Calu3 (cell line): ENCODE measurements around the gene FOXN3. TPM values are rescaled to one million over a fixed set of nuclear protein-coding genes. Genes with fewer than 3 reads are reported as not detected.
A peak's percentile ranks its signal among the peaks of the same experiment; 100 is the strongest.

ENCODE experiments used
- BruUV-seq: library from RNA; stranded (reverse); fragments of 400-500 nt; replicated peaks from 2 replicates; lab custom pipeline; 2021; lab: Mats Ljungman, UMichigan
- CTCF ChIA-PET: fragments of 300-600 bp; sonication (Branson Sonifier 250); formaldehyde crosslinking; loops from one replicate; lab custom pipeline; 2022; ENCODE audit warnings: antibody characterized with exemption; lab: Charles Lee
- DNase-seq: peaks from one replicate; pipeline ENCODE4 v3.0.0; 2022
- H3K27ac Mint-ChIP-seq: one replicate; pipeline ENCODE4 v1.8.0; 2022; ENCODE audit warnings: mixed read lengths; ENCODE audit not compliant: unreplicated experiment
- H3K27me3 Mint-ChIP-seq: one replicate; pipeline ENCODE4 v1.8.0; 2022; ENCODE audit warnings: mixed read lengths; ENCODE audit not compliant: unreplicated experiment
- H3K36me3 Mint-ChIP-seq: one replicate; pipeline ENCODE4 v1.8.0; 2022; ENCODE audit warnings: mild to moderate bottlenecking, moderate library complexity, mixed read lengths; ENCODE audit not compliant: insufficient read depth, unreplicated experiment
- H3K4me1 Mint-ChIP-seq: one replicate; pipeline ENCODE4 v1.8.0; 2022; ENCODE audit warnings: mild to moderate bottlenecking, low read depth, mixed read lengths; ENCODE audit not compliant: unreplicated experiment
- H3K4me3 Mint-ChIP-seq: one replicate; pipeline ENCODE4 v1.8.0; 2022; ENCODE audit warnings: mild to moderate bottlenecking, low read depth, moderate library complexity, mixed read lengths; ENCODE audit not compliant: unreplicated experiment
- H3K9me3 Mint-ChIP-seq: one replicate; pipeline ENCODE4 v1.8.0; 2022; ENCODE audit warnings: low read depth, mixed read lengths; ENCODE audit not compliant: unreplicated experiment
- CTCF ChIP-seq: fragments of 200-600 bp; IDR thresholded peaks from one replicate; pipeline ENCODE4 v1.8.0; 2022; ENCODE audit warnings: antibody characterized with exemption; ENCODE audit not compliant: unreplicated experiment
- intact Hi-C: fragments of 100-400 bp; cut with micrococcal nuclease; formaldehyde crosslinking; loops from one replicate; pipeline ENCODE4 v1.10.0; 2022; ENCODE audit not compliant: unreplicated experiment
- total RNA-seq: library from RNA; stranded (reverse); gene quantifications from 2 replicates; pipeline ENCODE4 v1.2.3, GENCODE V29; 2022

The FOXN3 gene
- total RNA-seq, 1 experiment from 2014 or later: 11.8 TPM

GRCh38 chr14:89418452-89418851, 1.4 kb upstream of the FOXN3 start:
- no peaks in the 10 kb centered on the region for H3K27me3 Mint-ChIP-seq

GRCh38 chr14:89417465-89418225, 612 bp upstream of the FOXN3 start:
- intact Hi-C loops: loop anchor here (10.0 kb wide), 1 partner anchor 203 kb away; no protein-coding TSS in a partner anchor
- BruUV-seq: no TSS peak
- Mint-ChIP-seq H3K9me3 (no peaks in the 10 kb centered on the region), H3K27ac (no peak overlapping the region), H3K4me3 (peak overlapping the region; percentile 72), H3K36me3 (peaks cover 20% of the 10 kb centered on the region), H3K4me1 (peaks cover 23% of the 10 kb centered on the region), H3K27me3 (no peaks in the 10 kb centered on the region)
- DNase-seq: peak; percentile 43
- TF ChIP-seq CTCF: no peak
- CTCF ChIA-PET: no interaction called here

More at GRCh38 chr14:89418452-89418851, 1.4 kb upstream of the FOXN3 start:
- intact Hi-C loops: loop anchor here (10.0 kb wide), 1 partner anchor 204 kb away; no protein-coding TSS in a partner anchor
- Mint-ChIP-seq H3K36me3 (peaks cover 20% of the 10 kb centered on the region), H3K4me1 (peaks cover 23% of the 10 kb centered on the region), H3K9me3 (no peaks in the 10 kb centered on the region), H3K4me3 (no peak overlapping the region), H3K27ac (no peak overlapping the region)
- BruUV-seq: no TSS peak
- CTCF ChIA-PET: interaction anchor here (0.6 kb wide), 1 partner anchor 25 kb away, joined by 4 read pairs; no protein-coding TSS in a partner anchor
- no peak for DNase-seq
- no peak for TF ChIP-seq CTCF

- H3K27ac Mint-ChIP-seq: peak overlapping the region; percentile 51
- BruUV-seq: no TSS peak
- no peak for TF ChIP-seq CTCF
- intact Hi-C loops: loop anchor here (10.0 kb wide), 1 partner anchor 201 kb away; no protein-coding TSS in a partner anchor
- no peaks in the 10 kb centered on the region for H3K9me3 Mint-ChIP-seq
- peaks cover 20% of the 10 kb centered on the region for H3K36me3 Mint-ChIP-seq
- no peaks in the 10 kb centered on the region for H3K27me3 Mint-ChIP-seq
- peak overlapping the region; percentile 85 for H3K4me3 Mint-ChIP-seq
- CTCF ChIA-PET: interaction anchor here (0.5 to 1.0 kb wide), 6 partner anchors 9 to 500 kb away, joined by 3 to 7 read pairs (median 4); no protein-coding TSS in a partner anchor
- peak; percentile 98 for DNase-seq
- peaks cover 15% of the 10 kb centered on the region for H3K4me1 Mint-ChIP-seq
Observed at GRCh38 chr14:89416002-89416995, 734 bp downstream of the FOXN3 start.

- Mint-ChIP-seq H3K36me3 (peaks cover 20% of the 10 kb centered on the region), H3K9me3 (no peaks in the 10 kb centered on the region), H3K27me3 (no peaks in the 10 kb centered on the region), H3K4me1 (peaks cover 7% of the 10 kb centered on the region), H3K4me3 (peak overlapping the region; percentile 85), H3K27ac (no peak overlapping the region)
- intact Hi-C loops: loop anchor here (10.0 kb wide), 1 partner anchor 200 kb away; no protein-coding TSS in a partner anchor
- CTCF ChIA-PET: interaction anchor here (0.6 to 1.0 kb wide), 2 partner anchors 10 to 239 kb away, joined by 5 to 7 read pairs; no protein-coding TSS in a partner anchor
- TF ChIP-seq CTCF: no peak
- DNase-seq: no peak
- BruUV-seq: TSS peak; percentile 47
Observed at GRCh38 chr14:89415159-89415558, 1.9 kb downstream of the FOXN3 start.
